ENCODE results near the gene COL18A1.
"Not testable (repeated sequence)": the region's sequence is repeated elsewhere in the genome, so short reads cannot be mapped to it uniquely, and the experiment has no call there.

Gene COL18A1

GRCh38 chr21:45496968-45497845, 92.2 kb downstream of the COL18A1 start:
- no peak for DNase-seq

GRCh38 chr21:45497846-45498645, 93.1 kb downstream of the COL18A1 start:
- no peak for DNase-seq

GRCh38 chr21:45498646-45499000, 93.7 kb downstream of the COL18A1 start:
- no peak for DNase-seq

GRCh38 chr21:45499201-45499750, 94.3 kb downstream of the COL18A1 start:
- no peak for DNase-seq

DNA sequence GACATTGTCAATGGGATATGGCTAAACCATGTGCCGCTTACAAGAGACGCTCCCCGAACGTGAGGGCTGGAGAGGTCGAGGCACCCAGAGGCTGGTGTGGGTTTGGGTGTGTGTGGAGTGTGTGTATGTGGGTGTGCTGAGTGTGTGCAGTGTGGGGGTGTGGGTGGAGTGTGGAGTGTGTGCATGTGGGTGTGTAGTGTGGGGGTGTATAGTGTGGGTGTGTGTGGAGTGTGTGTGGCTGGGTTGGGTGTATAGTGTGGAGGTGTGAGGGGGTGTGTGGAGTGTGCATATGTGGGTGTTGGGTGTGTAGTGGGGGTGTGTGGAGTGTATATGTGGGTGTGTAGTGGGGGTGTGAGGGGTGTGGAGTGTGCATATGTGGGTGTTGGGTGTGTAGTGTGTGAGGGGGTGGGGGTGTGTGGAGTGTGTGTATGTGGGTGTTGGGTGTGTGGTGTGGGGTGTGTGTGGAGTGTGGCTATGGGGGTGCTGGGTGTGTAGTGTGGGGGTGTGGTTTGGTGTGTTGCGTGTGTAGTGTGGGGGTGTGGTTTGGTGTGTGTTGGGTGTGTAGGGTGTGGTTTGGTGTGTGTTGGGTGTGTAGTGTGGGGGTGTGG, 95.1 kb downstream of the COL18A1 start:
- no peak for DNase-seq

DNA sequence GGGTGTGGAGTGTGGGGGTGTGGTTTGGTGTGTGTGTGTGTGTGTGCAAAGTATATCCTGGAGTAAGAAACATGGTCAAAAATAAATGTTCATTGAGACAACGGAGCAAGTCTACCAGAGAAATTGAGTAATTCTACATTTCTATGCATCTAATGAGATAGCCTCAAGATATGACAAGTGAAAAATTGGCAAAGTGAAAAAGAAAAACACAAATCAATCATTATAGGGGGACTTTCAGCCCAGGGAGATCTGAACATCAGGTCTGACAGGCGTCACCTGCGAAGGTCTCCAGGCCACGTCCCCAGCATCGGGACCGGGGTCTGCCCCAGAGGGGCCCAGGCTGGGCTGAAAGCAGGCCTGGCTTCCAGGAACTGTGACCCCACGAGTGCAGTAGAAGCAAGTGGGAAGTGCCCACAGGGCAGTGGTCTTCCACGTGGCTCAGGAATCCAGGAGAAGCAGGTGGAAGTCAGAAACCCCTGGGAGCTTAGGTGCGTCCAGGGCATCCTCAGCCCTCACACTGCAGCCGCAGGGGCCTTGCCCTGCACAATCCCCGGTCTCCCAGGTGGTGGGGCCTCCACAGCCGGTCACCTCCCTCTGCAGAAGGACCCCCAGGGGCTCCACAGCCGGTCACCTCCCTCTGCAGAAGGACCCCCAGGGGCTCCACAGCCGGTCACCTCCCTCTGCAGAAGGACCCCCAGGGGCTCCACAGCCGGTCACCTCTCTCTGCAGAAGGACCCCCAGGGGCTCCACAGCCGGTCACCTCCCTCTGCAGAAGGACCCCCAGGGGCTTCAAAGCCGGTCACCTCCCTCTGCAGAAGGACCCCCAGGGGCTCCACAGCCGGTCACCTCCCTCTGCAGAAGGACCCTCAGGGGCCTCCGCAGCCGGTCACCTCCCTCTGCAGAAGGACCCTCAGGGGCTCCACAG, 96.4 kb downstream of the COL18A1 start:
- DNase-seq, result not testable (repeated sequence)

GRCh38 chr21:45502006-45502345, 97.0 kb downstream of the COL18A1 start:
- no peak for DNase-seq

GRCh38 chr21:45502600-45502999, 97.6 kb downstream of the COL18A1 start:
- no peak for DNase-seq

GRCh38 chr21:45503226-45503625, 98.3 kb downstream of the COL18A1 start:
- DNase-seq, result not testable (repeated sequence)

DNA sequence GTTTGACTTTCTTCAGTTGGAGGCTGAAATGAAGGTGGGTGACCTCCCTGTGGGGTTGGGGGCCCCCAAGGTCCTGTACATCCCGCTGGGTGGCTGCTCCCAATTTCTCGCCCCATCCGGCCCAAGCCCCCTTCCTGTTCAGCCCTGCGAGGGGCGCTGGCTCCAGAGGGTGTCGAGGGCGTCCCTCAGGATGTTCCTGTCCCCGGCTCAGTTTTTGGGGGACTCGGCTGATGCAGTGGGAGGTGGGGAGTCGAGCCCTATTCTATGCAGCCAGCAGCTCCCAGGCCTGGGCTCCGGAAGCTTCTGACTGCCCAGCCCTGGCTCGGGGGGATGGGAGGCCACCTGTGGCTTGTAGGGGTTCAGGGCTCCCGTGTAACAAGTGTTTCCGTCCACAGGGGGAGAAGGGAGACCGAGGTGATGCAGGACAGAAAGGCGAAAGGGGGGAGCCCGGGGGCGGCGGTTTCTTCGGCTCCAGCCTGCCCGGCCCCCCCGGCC, 99.1 kb downstream of the COL18A1 start:
- DNase-seq, result no peak

GRCh38 chr21:45504516-45505415, 99.8 kb downstream of the COL18A1 start:
- no peak for DNase-seq

GRCh38 chr21:45505416-45506021, 100.6 kb downstream of the COL18A1 start:
- no peak for DNase-seq

GRCh38 chr21:45506241-45506817, 101.4 kb downstream of the COL18A1 start:
- DNase-seq, result no peak

- DNase-seq, result no peak
These were observed 102.0 kb downstream of the COL18A1 start for GRCh38 chr21:45506836-45507522.

- DNase-seq, result no peak
These were observed 102.5 kb downstream of the COL18A1 start for GRCh38 chr21:45507523-45507875.

GRCh38 chr21:45507888-45508508, 103.0 kb downstream of the COL18A1 start:
- DNase-seq, result no peak

DNA sequence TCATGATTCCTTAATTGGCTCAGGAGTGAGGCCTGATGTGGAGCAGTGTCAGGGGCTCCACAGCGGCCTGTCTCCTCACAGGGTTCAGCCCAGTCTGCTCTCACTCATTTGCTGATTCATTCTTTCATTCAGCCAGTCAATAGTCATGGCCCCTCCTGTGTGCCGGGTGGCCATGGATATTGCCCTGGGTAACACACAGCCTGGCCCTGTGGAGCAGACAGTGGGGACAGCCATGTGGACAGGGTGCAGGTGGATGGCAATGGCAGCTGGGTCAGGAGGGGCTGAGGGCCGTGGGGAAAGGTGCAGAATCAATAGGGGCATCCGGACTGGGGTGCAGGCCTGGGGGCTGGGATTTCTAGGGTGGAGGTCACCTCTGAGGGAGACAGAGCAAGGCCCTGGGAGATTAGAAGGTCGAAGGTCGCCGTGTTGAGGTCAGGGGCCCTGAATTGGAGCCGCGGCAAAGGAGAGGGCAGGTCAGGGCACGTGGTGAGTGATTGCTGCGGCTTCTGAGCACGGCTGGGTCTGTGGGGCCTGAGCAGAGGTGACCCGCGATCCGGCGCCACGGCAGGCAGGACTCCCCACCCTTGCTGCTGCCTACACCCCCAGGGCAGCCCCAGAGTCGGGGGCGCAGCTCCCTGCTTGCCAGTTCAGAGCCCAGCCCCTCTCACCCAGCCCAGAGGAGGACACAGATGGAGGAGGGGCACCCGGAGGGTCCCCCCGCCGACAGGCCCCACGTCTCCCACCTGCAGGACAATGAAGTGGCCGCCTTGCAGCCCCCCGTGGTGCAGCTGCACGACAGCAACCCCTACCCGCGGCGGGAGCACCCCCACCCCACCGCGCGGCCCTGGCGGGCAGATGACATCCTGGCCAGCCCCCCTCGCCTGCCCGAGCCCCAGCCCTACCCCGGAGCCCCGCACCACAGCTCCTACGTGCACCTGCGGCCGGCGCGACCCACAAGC, 103.9 kb downstream of the COL18A1 start:
- DNase-seq, result no peak
